ENCODE results near the gene S100B. TPM values are rescaled to one million over a fixed set of nuclear protein-coding genes. Genes with fewer than 3 reads are reported as not detected.

Gene S100B
- total RNA-seq, 6 donors from 2014 or later: 1.8 to 4.5 (median 2.7) TPM; not detected in 2

DNA sequence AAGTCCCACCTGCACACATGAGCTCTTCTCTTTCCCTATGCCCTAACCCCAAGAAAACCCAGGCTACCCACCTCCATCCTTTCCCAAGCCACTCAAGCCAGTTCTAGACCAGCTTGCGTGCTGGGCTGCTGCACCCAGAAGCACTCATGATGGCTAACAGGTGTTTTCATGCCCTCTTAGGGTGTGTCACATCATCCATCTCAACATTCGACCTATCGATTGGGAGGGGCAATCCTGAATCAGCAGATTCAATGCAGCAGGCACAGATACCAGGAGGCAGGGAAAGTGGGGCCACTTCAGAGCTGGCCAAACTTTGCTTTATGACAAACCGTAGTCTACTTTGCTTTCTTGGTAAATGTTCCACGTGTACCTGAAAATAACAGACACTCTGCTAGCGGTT is 24.0 kb upstream of the S100B start:
- ATAC-seq (ENCODE audit: low FRiP score in 2 of 2): no peak
- H3K4me3 ChIP-seq: no peak overlapping the region
- TF ChIP-seq POLR2AphosphoS5 (IDR thresholded peaks at IDR 0.05) (no peak), POLR2A (IDR thresholded peaks at IDR 0.05) (no peak), EP300 (IDR thresholded peaks at IDR 0.05) (no peak)
- TF ChIP-seq, protein P1, sequence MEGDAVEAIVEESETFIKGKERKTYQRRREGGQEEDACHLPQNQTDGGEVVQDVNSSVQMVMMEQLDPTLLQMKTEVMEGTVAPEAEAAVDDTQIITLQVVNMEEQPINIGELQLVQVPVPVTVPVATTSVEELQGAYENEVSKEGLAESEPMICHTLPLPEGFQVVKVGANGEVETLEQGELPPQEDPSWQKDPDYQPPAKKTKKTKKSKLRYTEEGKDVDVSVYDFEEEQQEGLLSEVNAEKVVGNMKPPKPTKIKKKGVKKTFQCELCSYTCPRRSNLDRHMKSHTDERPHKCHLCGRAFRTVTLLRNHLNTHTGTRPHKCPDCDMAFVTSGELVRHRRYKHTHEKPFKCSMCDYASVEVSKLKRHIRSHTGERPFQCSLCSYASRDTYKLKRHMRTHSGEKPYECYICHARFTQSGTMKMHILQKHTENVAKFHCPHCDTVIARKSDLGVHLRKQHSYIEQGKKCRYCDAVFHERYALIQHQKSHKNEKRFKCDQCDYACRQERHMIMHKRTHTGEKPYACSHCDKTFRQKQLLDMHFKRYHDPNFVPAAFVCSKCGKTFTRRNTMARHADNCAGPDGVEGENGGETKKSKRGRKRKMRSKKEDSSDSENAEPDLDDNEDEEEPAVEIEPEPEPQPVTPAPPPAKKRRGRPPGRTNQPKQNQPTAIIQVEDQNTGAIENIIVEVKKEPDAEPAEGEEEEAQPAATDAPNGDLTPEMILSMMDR (IDR thresholded peaks at IDR 0.05): no peak
- H3K27ac ChIP-seq: no peak overlapping the region
- no peaks in the 10 kb centered on the region for H3K4me1 ChIP-seq
- peaks cover 3 to 17% (median 16%) of the 10 kb centered on the region in 4 donors for H3K9me3 ChIP-seq
- no peaks in the 10 kb centered on the region for H3K36me3 ChIP-seq
- no peaks in the 10 kb centered on the region for H3K27me3 ChIP-seq
- 82 to 85% methylated on average over 6 of the region's 6 CpGs for WGBS, 2 donors
- DNase-seq: no peak

DNA sequence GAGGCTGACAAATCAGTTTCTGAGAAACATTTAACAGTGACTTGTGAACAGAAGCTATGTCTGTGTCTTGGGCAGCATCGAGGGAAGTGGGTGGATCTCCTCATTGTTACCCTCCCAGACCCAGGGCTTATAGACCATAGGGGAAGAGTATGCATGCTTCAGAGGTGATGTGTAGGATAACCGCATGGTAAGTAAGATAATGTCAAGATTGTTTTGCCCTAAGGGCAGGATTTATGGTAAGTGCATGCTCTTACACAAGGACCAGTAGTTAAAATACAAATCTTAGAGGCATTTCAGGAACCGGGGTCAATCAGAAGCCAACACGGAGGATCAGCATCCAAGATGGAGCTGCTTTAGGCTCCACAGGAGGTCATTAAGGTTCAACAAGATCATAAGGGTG is 22.8 kb upstream of the S100B start:
- DNase-seq (no peak), ATAC-seq (ENCODE audit: low FRiP score in 2 of 2) (no peak)
- Histone ChIP-seq H3K27me3 (no peaks in the 10 kb centered on the region), H3K4me3 (no peak overlapping the region), H3K27ac (no peak overlapping the region), H3K4me1 (no peaks in the 10 kb centered on the region), H3K9me3 (peaks cover 3 to 17% (median 16%) of the 10 kb centered on the region in 4 donors), H3K36me3 (no peaks in the 10 kb centered on the region)
- TF ChIP-seq POLR2A (IDR thresholded peaks at IDR 0.05): no peak
- no peak for TF ChIP-seq EP300 (IDR thresholded peaks at IDR 0.05)
- TF ChIP-seq, protein P1 (IDR thresholded peaks at IDR 0.05): no peak
- no peak for TF ChIP-seq POLR2AphosphoS5 (IDR thresholded peaks at IDR 0.05)
- 74 to 85% methylated on average over 4 of the region's 4 CpGs for WGBS, 2 donors

DNA sequence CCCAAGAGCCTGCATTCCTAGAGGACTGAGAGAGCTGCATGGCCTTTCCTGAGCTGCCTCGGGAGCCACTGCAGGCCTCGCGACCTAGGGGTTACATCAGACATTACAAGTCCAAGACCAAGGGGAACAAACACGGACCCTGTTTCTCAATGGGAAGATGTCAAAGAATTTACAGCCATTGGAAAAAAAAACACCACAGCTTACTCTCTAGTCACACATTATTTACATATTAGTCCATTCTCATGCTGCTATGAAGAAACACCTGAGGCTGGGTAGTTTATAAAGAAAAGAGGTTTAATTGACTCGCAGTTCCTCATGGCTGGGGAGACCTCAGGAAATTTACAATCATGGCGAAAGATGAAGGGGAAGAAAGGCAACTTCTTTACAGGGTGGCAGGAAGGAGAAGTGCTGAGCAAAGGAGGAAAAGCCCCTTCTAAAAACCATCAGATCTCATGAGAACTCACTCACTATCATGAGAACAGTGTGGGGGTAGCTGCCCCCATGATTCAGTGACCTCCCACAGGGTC is 22.2 kb upstream of the S100B start:
- DNase-seq: no peak
- H3K27ac ChIP-seq: no peak overlapping the region
- H3K4me3 ChIP-seq: no peak overlapping the region
- TF ChIP-seq POLR2AphosphoS5 (IDR thresholded peaks at IDR 0.05) (no peak), EP300 (IDR thresholded peaks at IDR 0.05) (no peak), POLR2A (IDR thresholded peaks at IDR 0.05) (no peak)
- TF ChIP-seq, protein P1 (IDR thresholded peaks at IDR 0.05): no peak
- H3K36me3 ChIP-seq: no peaks in the 10 kb centered on the region
- H3K9me3 ChIP-seq: peaks cover 3 to 17% (median 16%) of the 10 kb centered on the region in 4 donors
- H3K27me3 ChIP-seq: no peaks in the 10 kb centered on the region
- peaks cover 0 to 1% (median 0%) of the 10 kb centered on the region in 4 donors for H3K4me1 ChIP-seq
- 78% methylated on average over 6 of the region's 6 CpGs for WGBS, 2 donors
- ATAC-seq (ENCODE audit: low FRiP score in 2 of 2): no peak

DNA sequence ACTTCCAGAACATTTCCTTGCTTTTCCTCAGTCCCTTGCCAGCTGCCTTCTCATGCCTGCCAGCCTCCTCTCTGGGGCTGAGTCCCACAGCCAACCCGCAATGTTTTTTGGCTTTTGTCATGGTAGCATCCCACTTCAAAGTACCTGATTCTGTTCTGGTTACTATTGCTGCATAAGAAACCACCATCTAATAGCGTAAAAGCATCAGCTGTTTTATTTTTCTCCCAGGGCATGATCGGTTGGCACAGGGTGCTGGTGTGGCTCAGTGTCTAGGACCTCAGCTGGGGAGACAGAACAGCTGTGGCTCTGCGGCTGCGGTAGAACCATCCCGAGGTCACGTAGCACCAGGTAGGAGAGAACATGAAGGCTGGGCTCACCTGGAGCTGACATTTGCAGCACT is 21.7 kb upstream of the S100B start:
- 88 to 99% methylated on average over 5 to 7 of the region's 7 CpGs for WGBS, 2 donors
- peaks cover 3 to 17% (median 16%) of the 10 kb centered on the region in 4 donors for H3K9me3 ChIP-seq
- no peak overlapping the region for H3K4me3 ChIP-seq
- peaks cover 0 to 6% (median 2%) of the 10 kb centered on the region in 4 donors for H3K4me1 ChIP-seq
- TF ChIP-seq EP300 (IDR thresholded peaks at IDR 0.05): no peak
- TF ChIP-seq, protein P1 (IDR thresholded peaks at IDR 0.05): no peak
- TF ChIP-seq POLR2A (IDR thresholded peaks at IDR 0.05): no peak
- no peak for TF ChIP-seq POLR2AphosphoS5 (IDR thresholded peaks at IDR 0.05)
- no peak overlapping the region for H3K27ac ChIP-seq
- no peak for DNase-seq
- no peak for ATAC-seq (ENCODE audit: low FRiP score in 2 of 2)
- H3K36me3 ChIP-seq: no peaks in the 10 kb centered on the region
- H3K27me3 ChIP-seq: no peaks in the 10 kb centered on the region

DNA sequence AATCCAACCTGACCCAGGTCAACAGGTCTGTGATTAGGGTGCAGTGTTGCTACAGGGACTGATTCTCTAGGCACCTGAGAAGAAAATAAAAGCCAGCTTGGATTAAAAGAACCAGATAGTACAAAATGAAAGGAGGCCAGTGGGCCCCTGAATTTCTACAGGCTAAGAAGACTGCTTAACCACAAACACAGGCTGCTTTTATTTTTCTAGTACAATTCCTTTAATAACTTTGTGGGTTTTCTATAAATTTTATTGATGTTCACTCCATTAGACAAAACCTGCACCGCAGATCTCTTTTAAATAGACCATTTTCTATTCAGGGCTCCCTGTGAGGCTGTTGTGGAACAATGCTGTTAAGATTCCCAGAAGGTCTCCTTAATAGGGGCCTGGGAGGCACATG is 20.9 kb upstream of the S100B start:
- Histone ChIP-seq H3K36me3 (no peaks in the 10 kb centered on the region), H3K27ac (no peak overlapping the region), H3K4me1 (peaks cover 0 to 6% (median 2%) of the 10 kb centered on the region in 4 donors), H3K9me3 (peaks cover 3 to 17% (median 16%) of the 10 kb centered on the region in 4 donors), H3K4me3 (no peak overlapping the region), H3K27me3 (no peaks in the 10 kb centered on the region)
- WGBS, 2 donors: 78 to 87% methylated on average over 1 of the region's 1 CpG
- DNase-seq (no peak), ATAC-seq (ENCODE audit: low FRiP score in 2 of 2) (no peak)
- TF ChIP-seq POLR2A (IDR thresholded peaks at IDR 0.05) (no peak), EP300 (IDR thresholded peaks at IDR 0.05) (no peak), POLR2AphosphoS5 (IDR thresholded peaks at IDR 0.05) (no peak)
- TF ChIP-seq, protein P1 (IDR thresholded peaks at IDR 0.05): no peak
